NT2/D1 (cell line): ENCODE measurements around the gene SEMA6C.

ENCODE experiments used
- SUZ12 ChIP-seq: IDR thresholded peaks from 2 replicates; pipeline ENCODE4 v1.6.1; 2011; ENCODE audit not compliant: insufficient read length, insufficient read depth; ENCODE audit errors: extremely low read depth
- YY1 ChIP-seq: IDR thresholded peaks from 2 replicates; pipeline ENCODE4 v1.6.1; 2011; ENCODE audit not compliant: insufficient read length, insufficient read depth

- no peak for TF ChIP-seq SUZ12
- no peak for TF ChIP-seq YY1
Observed at GRCh38 chr1:151167116-151167515, 20.7 kb upstream of the SEMA6C start.
